Smooth muscle cell of the coronary artery (primary cell): ENCODE measurements around the gene RPS6KA3. TPM values are rescaled to one million over a fixed set of nuclear protein-coding genes. Genes with fewer than 3 reads are reported as not detected.

Experiments
- total RNA-seq: library from RNA; depleted of rRNA; stranded (reverse); fragments of >200 nt; gene quantifications from 2 replicates; pipeline ENCODE4 v1.2.3, GENCODE V29; 2014; ENCODE audit warnings: low replicate concordance

Gene RPS6KA3
- total RNA-seq: 20.7 and 21.8 TPM in 2 replicates

DNA sequence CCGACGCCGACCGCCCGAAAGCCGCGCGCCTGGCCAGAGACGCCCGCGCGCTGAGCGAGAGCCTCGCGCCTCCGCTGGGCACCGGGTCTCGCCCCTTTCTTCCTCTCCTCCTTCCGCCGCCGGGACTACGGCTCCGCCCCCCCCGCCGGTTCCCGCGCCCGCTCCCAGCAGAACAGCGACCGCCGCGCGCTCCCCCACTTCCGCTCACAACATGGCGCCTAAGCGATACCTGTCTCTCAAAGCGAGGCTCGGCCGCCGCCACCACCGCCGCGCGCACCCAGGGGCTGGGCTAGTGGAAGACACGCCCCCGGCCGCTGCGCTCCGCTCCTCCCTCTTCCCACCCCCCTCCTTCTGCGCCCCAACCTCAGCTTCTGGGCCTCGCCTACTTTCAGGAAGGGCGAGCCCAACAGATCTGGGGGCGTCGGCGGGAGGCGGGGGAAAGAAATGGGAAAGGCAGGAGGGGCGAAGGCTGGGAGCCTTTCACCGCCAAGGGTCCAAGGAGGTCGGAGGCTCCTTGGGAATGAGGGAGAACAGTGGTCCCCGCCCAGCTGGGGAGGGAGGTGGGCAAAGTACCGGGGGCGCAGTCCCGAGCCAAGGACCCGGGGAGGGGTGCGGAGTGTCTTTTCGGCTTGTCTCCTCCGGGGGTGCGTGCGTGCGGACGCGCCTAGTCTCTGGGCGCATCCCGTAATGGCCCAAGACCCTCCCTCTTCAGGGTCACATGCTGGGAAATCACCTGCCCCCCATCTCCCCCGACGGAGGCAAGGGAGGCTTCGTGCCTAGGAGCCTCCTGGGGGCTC is at the start of gene RPS6KA3:
Gene RPS6KA3, minus strand, starts transcription at position 100 of the 797 bp plus-strand sequence. CDS start 277 bp downstream, outside the sequence.

GRCh38 chrX:20141281-20142220 is 125.2 kb downstream of the RPS6KA3 start, which contains the start of gene EIF1AX:
Gene EIF1AX, minus strand, starts transcription at chrX:20141838. Its CDS starts 198 bp downstream, at chrX:20141640.

GRCh38 chrX:20116577-20117240 is 150.0 kb downstream of the RPS6KA3 start, which contains the start of gene MAP7D2:
Gene MAP7D2, minus strand, starts transcription at chrX:20116907. Its CDS starts 28 bp downstream, at chrX:20116879.

Other genes starting within 250 kb of the RPS6KA3 start
- gene MAP7D2, start 150.0 kb downstream of the RPS6KA3 start, total RNA-seq: 0.12 TPM in 1 of 2 replicates, not detected in the other
- gene EIF1AX, start 125.1 kb downstream of the RPS6KA3 start, total RNA-seq: 13.3 and 15.9 TPM in 2 replicates